Suprapubic skin (tissue), 4 donors: ENCODE data around the gene USP32.

Source experiments
- EP300 ChIP-seq: sonication (generic); formaldehyde crosslinking; IDR thresholded peaks from one replicate; pipeline ENCODE4 v1.6.1; 2017; ENCODE audit warnings: antibody characterized with exemption
- POLR2A ChIP-seq, 2 donors: fragments of 450-650 bp; IDR thresholded peaks; one replicate each; pipeline ENCODE4 v1.6.1; 2017; ENCODE audit warnings: antibody characterized with exemption in 2 of 2, mild to moderate bottlenecking in 2 of 2, moderate library complexity in 2 of 2
- POLR2AphosphoS5 ChIP-seq, 3 donors: sonication (generic); formaldehyde crosslinking; IDR thresholded peaks; one replicate each; pipeline ENCODE4 v1.6.1; 2017; ENCODE audit warnings: antibody characterized with exemption in 3 of 3
- TF ChIP-seq, protein P1 (sequence below), 2 donors: fragments of 200-600 bp in 1 of 2; fragments of 450-650 bp in 1 of 2; sonication (generic) in 1 of 2; IDR thresholded peaks; one replicate each; pipeline ENCODE4 v1.5.1; 2016 to 2019; ENCODE audit warnings: antibody characterized with exemption in 2 of 2, mild to moderate bottlenecking in 1 of 2, moderate library complexity in 1 of 2

- TF ChIP-seq, protein P1, sequence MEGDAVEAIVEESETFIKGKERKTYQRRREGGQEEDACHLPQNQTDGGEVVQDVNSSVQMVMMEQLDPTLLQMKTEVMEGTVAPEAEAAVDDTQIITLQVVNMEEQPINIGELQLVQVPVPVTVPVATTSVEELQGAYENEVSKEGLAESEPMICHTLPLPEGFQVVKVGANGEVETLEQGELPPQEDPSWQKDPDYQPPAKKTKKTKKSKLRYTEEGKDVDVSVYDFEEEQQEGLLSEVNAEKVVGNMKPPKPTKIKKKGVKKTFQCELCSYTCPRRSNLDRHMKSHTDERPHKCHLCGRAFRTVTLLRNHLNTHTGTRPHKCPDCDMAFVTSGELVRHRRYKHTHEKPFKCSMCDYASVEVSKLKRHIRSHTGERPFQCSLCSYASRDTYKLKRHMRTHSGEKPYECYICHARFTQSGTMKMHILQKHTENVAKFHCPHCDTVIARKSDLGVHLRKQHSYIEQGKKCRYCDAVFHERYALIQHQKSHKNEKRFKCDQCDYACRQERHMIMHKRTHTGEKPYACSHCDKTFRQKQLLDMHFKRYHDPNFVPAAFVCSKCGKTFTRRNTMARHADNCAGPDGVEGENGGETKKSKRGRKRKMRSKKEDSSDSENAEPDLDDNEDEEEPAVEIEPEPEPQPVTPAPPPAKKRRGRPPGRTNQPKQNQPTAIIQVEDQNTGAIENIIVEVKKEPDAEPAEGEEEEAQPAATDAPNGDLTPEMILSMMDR (IDR thresholded peaks at IDR 0.05): no peak
- TF ChIP-seq POLR2A (IDR thresholded peaks at IDR 0.05): no peak
- TF ChIP-seq POLR2AphosphoS5 (IDR thresholded peaks at IDR 0.05): no peak
- TF ChIP-seq EP300: no peak
Observed at GRCh38 chr17:60311186-60311585, 80.7 kb downstream of the USP32 start.
